ENCODE results near the gene CSTA. TPM values are rescaled to one million over a fixed set of nuclear protein-coding genes. Genes with fewer than 3 reads are reported as not detected.

The CSTA gene
- total and polyA plus RNA-seq, 2 of the 13 experiments (the other 11 are each of a cell fraction or from before 2014, with no cell fraction given) = 3.9 to 11.0 TPM

- TF ChIP-seq GMEB2 (CRISPR knock-in tag; IDR thresholded peaks at IDR 0.05; ENCODE audit: low read depth) = peak; percentile 88
- TF ChIP-seq TARDBP (CRISPR knock-in tag; IDR thresholded peaks at IDR 0.05) = peak; percentile 91
- peak; percentile 93; the same call in 1 of the 2 replicates for TF ChIP-seq ZNF891 (CRISPR knock-in tag; IDR thresholded peaks at IDR 0.05)
- TF ChIP-seq ZNF598 (CRISPR knock-in tag; IDR thresholded peaks at IDR 0.05; ENCODE audit: borderline replicate concordance) = peak; percentile 95; the same call in 1 of the 2 replicates
- TF ChIP-seq CCDC6 (CRISPR knock-in tag; IDR thresholded peaks at IDR 0.05) = peak; percentile 91
- peak; percentile 62; the same call in 1 of the 2 replicates for TF ChIP-seq ETV5 (CRISPR knock-in tag; IDR thresholded peaks at IDR 0.05; ENCODE audit: borderline replicate concordance)
- peak; percentile 94 for TF ChIP-seq HDAC1 (CRISPR knock-in tag; IDR thresholded peaks at IDR 0.05)
- TF ChIP-seq TOPORS (CRISPR knock-in tag; IDR thresholded peaks at IDR 0.05) = no peak; the same call in 1 of the 2 replicates
- peak; percentile 90 for TF ChIP-seq ZFY (CRISPR knock-in tag; IDR thresholded peaks at IDR 0.05)
- TF ChIP-seq DBP (CRISPR knock-in tag; IDR thresholded peaks at IDR 0.05; ENCODE audit: not compliant biosample characterization) = peak; percentile 96
- TF ChIP-seq THAP8 (CRISPR knock-in tag; IDR thresholded peaks at IDR 0.05; ENCODE audit: borderline replicate concordance) = peak; percentile 79; the same call in 1 of the 2 replicates
- TF ChIP-seq PHF5A (CRISPR knock-in tag; IDR thresholded peaks at IDR 0.05; ENCODE audit: low read depth, unreplicated experiment) = peak; percentile 27
- TF ChIP-seq ESRRA (CRISPR knock-in tag; IDR thresholded peaks at IDR 0.05; ENCODE audit: low read depth) = peak; percentile 91
- no peak for TF ChIP-seq MBD4 (IDR thresholded peaks at IDR 0.05; ENCODE audit: borderline replicate concordance, low read length)
- no peak for TF ChIP-seq NR1H2 (CRISPR knock-in tag; IDR thresholded peaks at IDR 0.05; ENCODE audit: borderline replicate concordance, low read depth)
- peak; percentile 96 for TF ChIP-seq KDM4B (CRISPR knock-in tag; IDR thresholded peaks at IDR 0.05)
- peak; percentile 92 for TF ChIP-seq MED1 (CRISPR knock-in tag; IDR thresholded peaks at IDR 0.05)
- no peak for TF ChIP-seq SMC3 (IDR thresholded peaks at IDR 0.05; ENCODE audit: low read length)
- peak; percentile 56; the same call in 1 of the 2 replicates for TF ChIP-seq ZNF563 (CRISPR knock-in tag; IDR thresholded peaks at IDR 0.05)
- TF ChIP-seq MBNL3 (CRISPR knock-in tag; conservative IDR thresholded peaks at IDR 0.05) = no peak
- TF ChIP-seq YY1 (IDR thresholded peaks at IDR 0.05; ENCODE audit: insufficient read depth, insufficient replicate concordance, low read depth, low read length) = peak; percentile 85
- peak; percentile 82; the same call in 1 of the 2 replicates for TF ChIP-seq ZNF639 (CRISPR knock-in tag; conservative IDR thresholded peaks at IDR 0.05)
- TF ChIP-seq FOXP4 (CRISPR knock-in tag; IDR thresholded peaks at IDR 0.05) = peak; percentile 81
Measured at GRCh38 chr3:122383771-122384697, 59.0 kb downstream of the CSTA start, which contains the start of gene FAM162A (continued).

Data from HepG2 (cell line).